ENCODE measurements around the gene CELF2. TPM values are rescaled to one million over a fixed set of nuclear protein-coding genes. Genes with fewer than 3 reads are reported as not detected.

The CELF2 gene
- total RNA-seq, 4 donors from 2014 or later, result 120 to 185 (median 154) TPM

- TF ChIP-seq, protein P1, sequence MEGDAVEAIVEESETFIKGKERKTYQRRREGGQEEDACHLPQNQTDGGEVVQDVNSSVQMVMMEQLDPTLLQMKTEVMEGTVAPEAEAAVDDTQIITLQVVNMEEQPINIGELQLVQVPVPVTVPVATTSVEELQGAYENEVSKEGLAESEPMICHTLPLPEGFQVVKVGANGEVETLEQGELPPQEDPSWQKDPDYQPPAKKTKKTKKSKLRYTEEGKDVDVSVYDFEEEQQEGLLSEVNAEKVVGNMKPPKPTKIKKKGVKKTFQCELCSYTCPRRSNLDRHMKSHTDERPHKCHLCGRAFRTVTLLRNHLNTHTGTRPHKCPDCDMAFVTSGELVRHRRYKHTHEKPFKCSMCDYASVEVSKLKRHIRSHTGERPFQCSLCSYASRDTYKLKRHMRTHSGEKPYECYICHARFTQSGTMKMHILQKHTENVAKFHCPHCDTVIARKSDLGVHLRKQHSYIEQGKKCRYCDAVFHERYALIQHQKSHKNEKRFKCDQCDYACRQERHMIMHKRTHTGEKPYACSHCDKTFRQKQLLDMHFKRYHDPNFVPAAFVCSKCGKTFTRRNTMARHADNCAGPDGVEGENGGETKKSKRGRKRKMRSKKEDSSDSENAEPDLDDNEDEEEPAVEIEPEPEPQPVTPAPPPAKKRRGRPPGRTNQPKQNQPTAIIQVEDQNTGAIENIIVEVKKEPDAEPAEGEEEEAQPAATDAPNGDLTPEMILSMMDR (IDR thresholded peaks at IDR 0.05; ENCODE audit: low read depth), result no peak
Observed at GRCh38 chr10:11324761-11325321, 307.2 kb downstream of the CELF2 start.

DNA sequence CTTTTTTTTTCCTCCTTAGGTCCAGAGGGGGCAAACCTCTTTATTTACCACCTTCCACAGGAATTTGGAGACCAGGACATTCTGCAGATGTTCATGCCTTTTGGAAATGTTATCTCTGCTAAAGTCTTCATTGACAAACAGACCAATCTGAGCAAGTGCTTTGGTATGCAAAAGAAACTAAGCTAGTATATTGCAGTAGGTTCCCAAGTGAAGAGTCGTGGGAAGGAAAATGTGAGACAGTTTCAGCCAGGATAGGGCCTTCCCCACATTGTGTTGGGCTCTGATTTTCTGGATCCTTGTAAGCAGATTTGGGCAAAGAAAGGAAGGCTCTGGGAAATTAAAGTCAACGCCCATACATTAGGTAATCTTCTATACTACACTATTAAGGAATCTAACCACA, 308.1 kb downstream of the CELF2 start:
- TF ChIP-seq, protein P1 (IDR thresholded peaks at IDR 0.05; ENCODE audit: low read depth), result no peak

DNA sequence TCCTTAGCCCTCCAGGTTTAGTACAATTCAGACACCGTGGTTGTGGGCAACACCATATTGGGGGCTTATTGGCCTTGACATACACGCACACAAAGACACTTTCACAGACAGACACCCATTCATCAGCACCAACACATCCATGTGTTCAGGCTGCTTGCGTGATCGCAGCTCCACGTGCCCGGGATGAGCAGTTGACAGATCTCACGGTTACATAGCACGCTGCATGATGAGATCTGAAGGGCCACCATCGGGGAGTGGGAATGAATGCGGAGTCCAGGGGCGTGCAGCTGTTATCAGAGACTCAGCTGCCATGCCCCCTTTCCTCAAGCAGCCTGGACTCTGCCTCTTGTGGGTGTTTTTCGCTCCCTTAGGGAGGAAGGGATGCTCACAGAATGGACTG, 308.6 kb downstream of the CELF2 start:
- TF ChIP-seq, protein P1 (IDR thresholded peaks at IDR 0.05; ENCODE audit: low read depth), result no peak

DNA sequence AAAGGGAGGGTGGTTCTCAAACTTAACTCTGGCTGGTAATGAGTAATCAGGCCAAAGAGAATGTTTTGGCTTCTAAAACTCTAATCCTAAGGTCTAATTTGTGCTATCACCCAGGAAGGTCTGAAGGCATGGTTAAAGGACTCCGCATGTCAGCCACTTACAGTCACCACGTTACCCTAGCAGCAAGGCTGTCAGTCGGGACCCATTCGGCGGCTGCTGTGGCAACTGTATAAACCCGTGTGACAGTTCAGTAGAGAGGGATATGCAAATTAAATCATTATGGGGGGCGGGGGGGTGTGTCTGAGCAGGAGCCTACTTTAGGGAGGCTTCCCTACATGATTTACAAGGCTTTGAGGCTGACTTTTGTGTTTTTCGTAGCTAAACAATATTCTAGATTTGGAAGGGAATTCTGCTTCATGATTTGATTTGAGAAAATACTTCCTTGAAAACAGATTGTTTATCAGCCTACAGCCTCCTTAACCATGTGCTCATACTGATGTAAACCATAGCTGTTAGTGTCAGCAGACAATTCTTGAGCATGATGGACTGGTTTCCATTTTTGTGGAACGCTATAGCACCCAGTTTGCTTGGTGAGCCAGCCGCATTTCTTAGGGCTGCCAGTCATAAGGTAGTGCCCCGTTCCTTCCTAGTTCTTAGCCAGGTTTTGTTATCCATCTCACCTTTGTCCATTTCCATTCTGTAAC, 309.4 kb downstream of the CELF2 start:
- TF ChIP-seq, protein P1 (IDR thresholded peaks at IDR 0.05; ENCODE audit: low read depth), result no peak

GRCh38 chr10:11328264-11329061, 310.8 kb downstream of the CELF2 start:
- TF ChIP-seq, protein P1 (IDR thresholded peaks at IDR 0.05; ENCODE audit: low read depth), result no peak

- TF ChIP-seq, protein P1 (IDR thresholded peaks at IDR 0.05; ENCODE audit: low read depth), result no peak
Observed at GRCh38 chr10:11329062-11329673, 311.5 kb downstream of the CELF2 start.

Data from subcutaneous adipose tissue (tissue), 4 donors.